ENCODE results near the gene NACC2.
"Not testable (repeated sequence)": the region's sequence is repeated elsewhere in the genome, so short reads cannot be mapped to it uniquely, and the experiment has no call there.

The NACC2 gene

DNA sequence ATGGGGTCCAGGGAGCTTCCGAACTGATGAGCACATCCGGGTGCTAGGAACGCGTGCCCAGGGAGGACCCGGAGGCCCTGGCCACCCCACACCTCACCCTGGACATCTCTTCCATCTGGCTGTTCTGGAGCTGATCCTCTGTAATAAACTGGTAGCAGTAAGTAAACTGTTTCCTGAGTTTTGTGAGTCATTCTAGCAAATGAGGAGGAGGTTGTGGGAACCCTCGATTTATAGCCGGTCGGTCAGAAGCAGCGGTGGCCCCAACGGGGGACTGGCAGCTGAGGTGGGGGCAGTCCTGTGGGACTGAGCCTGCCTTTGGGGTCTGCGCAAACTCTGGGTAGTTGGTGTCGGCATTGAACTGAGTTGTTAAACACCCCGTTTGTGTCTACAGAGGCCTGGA is 118.6 kb downstream of the NACC2 start:
- no peak overlapping the region for H3K4me3 ChIP-seq (ENCODE audit: low read length)
- no peak overlapping the region for H3K27ac ChIP-seq (ENCODE audit: low read length)
- no peak overlapping the region for H3K9ac ChIP-seq (ENCODE audit: low read depth, low read length)
- H3K4me1 ChIP-seq (ENCODE audit: insufficient read depth, low read length) = no peaks in the 10 kb centered on the region
- no peaks in the 10 kb centered on the region for H3K36me3 ChIP-seq (ENCODE audit: insufficient read depth, low read depth, low read length)
- H3K27me3 ChIP-seq (ENCODE audit: insufficient read depth, low read length) = no peaks in the 10 kb centered on the region
- H3K9me3 ChIP-seq (ENCODE audit: insufficient read depth, low read depth, low read length) = no peaks in the 10 kb centered on the region

DNA sequence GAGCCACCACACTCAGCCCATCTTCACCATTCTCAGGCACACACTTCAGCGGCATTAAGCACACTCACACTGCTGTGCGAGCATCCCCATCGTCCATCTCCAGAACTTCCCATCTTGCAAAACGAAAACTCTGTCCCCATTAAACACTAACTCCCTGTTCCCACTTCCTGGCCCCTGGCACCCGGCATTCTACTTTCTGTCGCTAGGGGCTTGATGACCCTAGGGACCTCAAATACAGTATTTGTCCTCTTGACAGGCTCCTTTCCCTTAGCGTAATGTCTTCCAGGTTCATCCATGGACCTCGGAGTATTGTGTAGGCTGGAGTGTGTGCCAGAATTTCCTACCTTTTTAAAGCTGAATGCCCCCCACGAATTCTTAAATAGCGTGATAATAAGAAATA is 119.3 kb downstream of the NACC2 start:
- Histone ChIP-seq H3K9ac (ENCODE audit: low read depth, low read length) (no peak overlapping the region), H3K4me3 (ENCODE audit: low read length) (no peak overlapping the region), H3K27me3 (ENCODE audit: insufficient read depth, low read length) (no peaks in the 10 kb centered on the region), H3K9me3 (ENCODE audit: insufficient read depth, low read depth, low read length) (no peaks in the 10 kb centered on the region), H3K4me1 (ENCODE audit: insufficient read depth, low read length) (no peaks in the 10 kb centered on the region), H3K36me3 (ENCODE audit: insufficient read depth, low read depth, low read length) (no peaks in the 10 kb centered on the region), H3K27ac (ENCODE audit: low read length) (no peak overlapping the region)

DNA sequence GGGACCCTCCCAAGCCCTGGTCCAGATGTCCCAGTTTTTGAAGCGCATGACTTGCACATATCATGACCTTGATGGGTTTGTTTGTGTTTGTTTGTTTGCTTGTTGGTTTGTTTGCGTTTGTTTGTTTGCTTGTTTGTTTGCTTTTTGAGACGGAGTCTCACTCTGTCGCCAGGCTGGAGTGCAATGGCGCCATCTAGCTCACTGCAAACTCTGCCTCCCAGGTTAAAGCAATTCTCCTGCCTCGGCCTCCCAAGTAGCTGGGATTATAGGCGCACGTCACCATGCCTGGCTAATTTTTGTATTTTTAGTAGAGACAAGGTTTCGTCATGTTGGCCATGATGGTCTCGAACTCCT is 120.9 kb downstream of the NACC2 start:
- Histone ChIP-seq H3K36me3 (ENCODE audit: insufficient read depth, low read depth, low read length) (no peaks in the 10 kb centered on the region), H3K27me3 (ENCODE audit: insufficient read depth, low read length) (no peaks in the 10 kb centered on the region), H3K4me3 (ENCODE audit: low read length) (no peak overlapping the region), H3K27ac (ENCODE audit: low read length) (no peak overlapping the region), H3K4me1 (ENCODE audit: insufficient read depth, low read length) (no peaks in the 10 kb centered on the region), H3K9me3 (ENCODE audit: insufficient read depth, low read depth, low read length) (no peaks in the 10 kb centered on the region), H3K9ac (ENCODE audit: low read depth, low read length) (no peak overlapping the region)

DNA sequence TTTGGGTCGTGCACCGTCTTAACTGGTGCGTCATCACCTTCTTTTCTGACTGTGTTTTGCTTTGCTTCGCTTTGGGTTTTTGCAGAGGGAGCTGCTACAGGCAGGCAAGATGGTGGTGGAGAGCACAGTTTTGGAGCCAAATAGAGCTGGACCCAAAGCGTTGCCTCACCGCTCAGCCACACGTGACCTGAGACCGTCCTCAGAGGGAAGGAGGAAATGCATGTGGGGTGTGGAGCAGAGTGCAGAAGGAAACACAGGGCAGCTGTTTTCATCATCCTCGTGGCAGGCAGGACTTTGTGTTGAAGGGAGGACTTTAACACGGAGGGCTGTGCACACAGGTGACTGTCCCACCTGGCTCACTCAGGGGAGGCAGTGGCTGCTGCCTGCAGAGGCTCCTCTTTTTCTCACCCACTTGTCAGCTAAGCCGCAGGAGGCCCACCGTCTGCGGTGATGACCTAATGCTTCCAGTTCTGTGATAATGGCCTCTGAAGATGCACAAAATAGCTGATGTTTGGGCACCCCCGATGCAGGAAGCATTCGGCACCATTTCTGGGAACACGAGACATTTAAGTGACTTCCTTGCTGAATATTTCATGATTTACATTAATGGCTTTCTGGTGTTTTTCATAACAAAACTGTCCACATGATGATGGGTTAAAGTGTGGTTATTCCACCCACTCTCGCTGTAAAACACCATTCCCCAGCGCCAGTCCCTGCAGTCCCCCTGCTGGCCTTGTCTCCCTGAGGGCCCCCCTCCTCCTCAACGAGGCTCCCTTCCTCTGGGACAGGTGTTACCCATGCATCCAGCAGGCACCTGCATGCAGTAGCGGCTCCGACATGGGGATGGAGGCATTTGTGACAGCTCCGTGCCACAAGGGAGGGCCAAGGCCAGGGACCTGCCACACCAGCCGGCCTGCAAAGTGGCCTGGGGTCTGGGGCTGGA is 121.5 kb downstream of the NACC2 start:
- no peaks in the 10 kb centered on the region for H3K27me3 ChIP-seq (ENCODE audit: insufficient read depth, low read length)
- H3K4me3 ChIP-seq (ENCODE audit: low read length) = no peak overlapping the region
- H3K27ac ChIP-seq (ENCODE audit: low read length) = no peak overlapping the region
- no peaks in the 10 kb centered on the region for H3K4me1 ChIP-seq (ENCODE audit: insufficient read depth, low read length)
- no peak overlapping the region for H3K9ac ChIP-seq (ENCODE audit: low read depth, low read length)
- no peaks in the 10 kb centered on the region for H3K9me3 ChIP-seq (ENCODE audit: insufficient read depth, low read depth, low read length)
- no peaks in the 10 kb centered on the region for H3K36me3 ChIP-seq (ENCODE audit: insufficient read depth, low read depth, low read length)

DNA sequence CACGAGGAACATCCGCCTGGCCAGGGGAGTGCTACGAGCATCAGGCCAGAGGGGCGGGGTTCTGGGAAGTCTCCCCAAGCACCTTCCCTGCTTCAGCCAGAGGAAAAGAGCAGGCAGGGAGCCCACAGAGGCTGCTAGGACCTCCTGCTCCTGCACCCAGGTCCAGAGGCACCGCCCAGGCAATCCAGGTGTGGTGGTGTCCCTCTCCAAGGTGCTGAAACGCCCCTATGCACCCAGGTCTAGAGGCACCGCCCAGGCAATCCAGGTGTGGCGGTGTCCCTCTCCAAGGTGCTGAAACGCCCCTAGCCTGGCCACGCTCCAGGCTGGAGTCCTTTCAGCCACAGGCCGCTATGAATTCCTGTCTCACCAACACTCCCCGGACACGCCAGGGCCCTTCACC is 123.2 kb downstream of the NACC2 start:
- Histone ChIP-seq H3K9ac (ENCODE audit: low read depth, low read length) (no peak overlapping the region), H3K27me3 (ENCODE audit: insufficient read depth, low read length) (no peaks in the 10 kb centered on the region), H3K9me3 (ENCODE audit: insufficient read depth, low read depth, low read length) (no peaks in the 10 kb centered on the region), H3K27ac (ENCODE audit: low read length) (no peak overlapping the region), H3K36me3 (ENCODE audit: insufficient read depth, low read depth, low read length) (no peaks in the 10 kb centered on the region), H3K4me3 (ENCODE audit: low read length) (no peak overlapping the region), H3K4me1 (ENCODE audit: insufficient read depth, low read length) (peaks cover 7% of the 10 kb centered on the region; the same call in 1 of the 2 replicates)

DNA sequence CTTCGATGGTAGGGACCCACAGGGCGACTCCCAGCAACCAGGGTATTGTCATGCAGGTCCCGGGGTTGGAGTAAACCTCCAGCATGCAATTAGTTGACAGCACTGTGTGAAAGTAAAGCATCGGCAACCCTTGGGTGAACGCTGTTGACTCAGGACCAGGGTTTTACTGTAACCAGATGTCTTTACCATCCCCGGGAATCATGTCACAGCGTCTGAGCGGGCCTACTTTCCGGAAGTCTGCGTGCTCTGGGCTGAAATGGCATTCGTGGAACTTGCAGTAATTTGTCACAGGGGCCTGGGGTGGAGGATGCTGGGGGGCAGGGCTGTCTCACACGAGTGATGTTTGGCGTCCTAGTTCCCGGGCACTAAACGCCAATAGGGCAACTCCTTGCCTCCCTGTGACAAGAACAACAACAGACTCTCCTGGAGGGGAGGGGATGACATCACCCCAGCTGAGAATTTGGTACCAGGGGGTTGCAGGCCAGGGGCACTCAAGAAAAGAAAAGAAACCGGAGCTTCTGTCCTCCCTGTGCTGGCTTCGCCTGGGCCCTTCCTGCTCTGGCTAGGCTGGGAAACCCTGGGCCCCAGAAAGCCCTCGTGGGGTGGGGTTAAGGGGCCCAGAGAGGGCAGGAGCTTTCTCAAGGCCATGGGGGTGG is 123.8 kb downstream of the NACC2 start:
- Histone ChIP-seq H3K4me1 (ENCODE audit: insufficient read depth, low read length) (peaks cover 7% of the 10 kb centered on the region; the same call in 1 of the 2 replicates), H3K4me3 (ENCODE audit: low read length) (no peak overlapping the region), H3K36me3 (ENCODE audit: insufficient read depth, low read depth, low read length) (no peaks in the 10 kb centered on the region), H3K9ac (ENCODE audit: low read depth, low read length) (no peak overlapping the region), H3K27me3 (ENCODE audit: insufficient read depth, low read length) (no peaks in the 10 kb centered on the region), H3K9me3 (ENCODE audit: insufficient read depth, low read depth, low read length) (no peaks in the 10 kb centered on the region), H3K27ac (ENCODE audit: low read length) (no peak overlapping the region)

DNA sequence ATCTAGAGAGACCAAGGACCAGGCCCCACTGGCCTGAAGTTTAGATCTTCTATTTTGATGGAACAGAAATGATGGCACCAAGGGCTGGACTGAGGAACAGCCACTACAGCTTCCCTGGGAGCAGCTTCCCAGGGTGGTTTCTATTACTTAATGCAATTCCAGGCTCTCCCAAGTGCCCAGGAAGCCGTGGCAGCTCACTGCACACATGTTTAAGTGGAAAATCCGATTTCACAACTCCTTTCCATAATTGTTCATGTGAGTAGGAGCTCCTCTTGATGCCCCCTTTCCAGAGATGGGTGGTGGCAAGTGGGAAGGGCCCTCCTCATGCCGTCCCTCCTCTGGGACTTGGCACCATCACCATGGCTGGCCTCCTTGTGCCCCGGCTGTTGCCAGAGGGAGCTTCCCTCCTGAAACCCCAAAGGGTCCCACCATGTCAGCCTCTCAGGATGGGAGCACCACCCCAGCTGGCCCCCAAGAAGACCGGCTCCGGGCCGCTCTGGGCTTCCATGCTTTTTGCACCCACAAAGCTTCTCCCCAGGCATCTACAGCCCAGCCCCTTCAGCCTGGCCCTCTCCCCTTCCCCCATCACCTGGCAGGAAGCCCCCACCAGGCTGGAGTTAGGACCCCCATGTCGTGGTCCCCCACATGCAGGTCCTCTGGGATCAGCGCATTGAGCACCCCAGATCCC is 124.8 kb downstream of the NACC2 start:
- H3K9me3 ChIP-seq (ENCODE audit: insufficient read depth, low read depth, low read length) = no peaks in the 10 kb centered on the region
- no peak overlapping the region for H3K4me3 ChIP-seq (ENCODE audit: low read length)
- no peak overlapping the region for H3K9ac ChIP-seq (ENCODE audit: low read depth, low read length)
- H3K27ac ChIP-seq (ENCODE audit: low read length) = no peak overlapping the region
- no peaks in the 10 kb centered on the region for H3K36me3 ChIP-seq (ENCODE audit: insufficient read depth, low read depth, low read length)
- peaks cover 7% of the 10 kb centered on the region; the same call in 1 of the 2 replicates for H3K4me1 ChIP-seq (ENCODE audit: insufficient read depth, low read length)
- H3K27me3 ChIP-seq (ENCODE audit: insufficient read depth, low read length) = no peaks in the 10 kb centered on the region

DNA sequence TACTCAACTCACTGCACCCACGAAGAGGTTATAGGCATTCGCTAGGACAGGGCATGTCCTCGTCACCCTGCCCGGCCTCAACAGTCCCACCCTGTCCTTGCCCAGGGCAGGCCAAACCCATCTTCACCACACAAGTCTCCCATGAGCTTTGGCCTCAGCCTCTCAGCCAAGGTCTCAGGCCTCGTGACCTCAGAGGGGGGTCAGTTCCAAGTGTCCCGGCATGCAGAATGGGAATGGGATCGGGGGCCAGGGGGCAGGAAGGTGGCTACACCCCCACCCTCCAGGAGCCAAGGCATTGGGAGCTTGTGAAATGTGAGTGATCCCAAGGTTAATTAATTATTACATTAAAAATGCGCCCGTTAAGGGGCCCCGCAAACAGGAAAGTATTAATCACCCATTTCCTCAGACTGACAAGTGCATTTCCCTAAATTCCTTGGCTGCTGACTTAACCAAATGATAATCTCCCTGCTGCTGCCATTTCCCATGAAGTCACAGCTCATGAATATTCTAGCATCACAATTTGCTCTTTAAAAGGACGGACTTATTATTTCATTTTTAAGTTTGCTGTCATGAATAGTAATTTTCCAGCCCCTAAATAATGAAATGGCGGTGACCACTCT is 125.9 kb downstream of the NACC2 start:
- Histone ChIP-seq H3K36me3 (ENCODE audit: insufficient read depth, low read depth, low read length) (no peaks in the 10 kb centered on the region), H3K9ac (ENCODE audit: low read depth, low read length) (no peak overlapping the region), H3K27ac (ENCODE audit: low read length) (no peak overlapping the region), H3K4me3 (ENCODE audit: low read length) (no peak overlapping the region), H3K4me1 (ENCODE audit: insufficient read depth, low read length) (peaks cover 7% of the 10 kb centered on the region; the same call in 1 of the 2 replicates), H3K9me3 (ENCODE audit: insufficient read depth, low read depth, low read length) (no peaks in the 10 kb centered on the region), H3K27me3 (ENCODE audit: insufficient read depth, low read length) (no peaks in the 10 kb centered on the region)

DNA sequence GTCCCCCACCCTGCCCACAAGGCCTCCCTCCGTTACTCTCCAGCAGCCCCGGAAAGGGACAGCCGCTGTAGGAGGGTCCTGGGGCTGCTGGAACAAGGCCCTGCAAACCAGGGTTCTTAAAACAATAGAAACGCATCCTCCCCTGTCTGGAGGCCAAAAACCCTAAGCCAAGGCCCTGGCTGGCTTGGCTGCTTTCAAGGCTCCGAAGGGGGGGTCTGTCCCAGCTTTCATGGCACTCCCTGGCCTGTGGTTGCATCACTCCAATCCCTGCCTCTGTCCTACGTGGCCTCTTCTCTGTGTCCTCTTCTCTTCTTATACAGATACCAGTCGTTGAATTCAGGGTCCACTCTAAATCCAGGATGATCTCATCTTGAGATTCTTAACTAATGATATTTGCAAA is 126.5 kb downstream of the NACC2 start:
- Histone ChIP-seq H3K9ac (ENCODE audit: low read depth, low read length) (no peak overlapping the region), H3K4me3 (ENCODE audit: low read length) (no peak overlapping the region), H3K4me1 (ENCODE audit: insufficient read depth, low read length) (peaks cover 7% of the 10 kb centered on the region; the same call in 1 of the 2 replicates), H3K36me3 (ENCODE audit: insufficient read depth, low read depth, low read length) (no peaks in the 10 kb centered on the region), H3K27ac (ENCODE audit: low read length) (no peak overlapping the region), H3K9me3 (ENCODE audit: insufficient read depth, low read depth, low read length) (no peaks in the 10 kb centered on the region), H3K27me3 (ENCODE audit: insufficient read depth, low read length) (no peaks in the 10 kb centered on the region)

DNA sequence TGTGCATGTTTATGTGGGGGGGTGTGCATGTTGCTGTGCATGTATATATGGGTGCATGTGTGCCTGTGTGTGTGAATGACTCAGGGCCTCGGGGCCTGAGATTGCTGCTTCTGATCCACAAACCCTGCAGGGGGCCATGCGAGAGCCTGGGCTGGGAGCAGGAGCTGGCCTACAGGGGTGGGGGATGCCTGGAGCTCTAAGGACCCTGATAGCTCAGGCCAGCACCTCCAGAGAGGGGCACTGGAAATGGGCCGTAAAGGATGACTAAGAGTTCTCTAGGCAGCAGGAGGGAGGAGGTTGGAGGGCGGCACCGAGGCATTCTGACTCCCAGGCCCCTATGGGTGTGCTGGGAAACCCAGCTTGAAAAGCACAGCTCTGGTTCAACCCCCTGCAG is 127.0 kb downstream of the NACC2 start:
- peaks cover 7% of the 10 kb centered on the region; the same call in 1 of the 2 replicates for H3K4me1 ChIP-seq (ENCODE audit: insufficient read depth, low read length)
- H3K9me3 ChIP-seq (ENCODE audit: insufficient read depth, low read depth, low read length) = no peaks in the 10 kb centered on the region
- no peaks in the 10 kb centered on the region for H3K36me3 ChIP-seq (ENCODE audit: insufficient read depth, low read depth, low read length)
- no peak overlapping the region for H3K4me3 ChIP-seq (ENCODE audit: low read length)
- no peaks in the 10 kb centered on the region for H3K27me3 ChIP-seq (ENCODE audit: insufficient read depth, low read length)
- no peak overlapping the region for H3K9ac ChIP-seq (ENCODE audit: low read depth, low read length)
- H3K27ac ChIP-seq (ENCODE audit: low read length) = no peak overlapping the region

DNA sequence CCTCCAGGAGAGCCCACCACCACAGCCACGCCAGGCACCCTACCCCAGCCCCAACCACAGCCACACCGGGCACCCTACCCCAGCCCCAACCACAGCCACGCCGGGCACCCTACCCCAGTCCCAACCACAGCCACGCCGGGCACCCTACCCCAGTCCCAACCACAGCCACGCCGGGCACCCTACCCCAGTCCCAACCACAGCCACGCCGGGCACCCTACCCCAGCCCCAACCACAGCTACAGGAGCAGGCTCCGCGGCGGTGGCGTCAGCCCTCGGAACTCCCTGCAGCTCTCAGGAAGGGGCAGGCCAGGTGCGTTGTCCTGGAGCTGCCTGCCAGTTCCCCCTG is 128.2 kb downstream of the NACC2 start:
- H3K4me3 ChIP-seq (ENCODE audit: low read length); H3K9ac ChIP-seq (ENCODE audit: low read depth, low read length); H3K27me3 ChIP-seq (ENCODE audit: insufficient read depth, low read length); H3K9me3 ChIP-seq (ENCODE audit: insufficient read depth, low read depth, low read length); H3K4me1 ChIP-seq (ENCODE audit: insufficient read depth, low read length); H3K27ac ChIP-seq (ENCODE audit: low read length); H3K36me3 ChIP-seq (ENCODE audit: insufficient read depth, low read depth, low read length): not testable (repeated sequence)
